Measurements from ENCODE around the gene NOP9.

NOP9 gene

DNA sequence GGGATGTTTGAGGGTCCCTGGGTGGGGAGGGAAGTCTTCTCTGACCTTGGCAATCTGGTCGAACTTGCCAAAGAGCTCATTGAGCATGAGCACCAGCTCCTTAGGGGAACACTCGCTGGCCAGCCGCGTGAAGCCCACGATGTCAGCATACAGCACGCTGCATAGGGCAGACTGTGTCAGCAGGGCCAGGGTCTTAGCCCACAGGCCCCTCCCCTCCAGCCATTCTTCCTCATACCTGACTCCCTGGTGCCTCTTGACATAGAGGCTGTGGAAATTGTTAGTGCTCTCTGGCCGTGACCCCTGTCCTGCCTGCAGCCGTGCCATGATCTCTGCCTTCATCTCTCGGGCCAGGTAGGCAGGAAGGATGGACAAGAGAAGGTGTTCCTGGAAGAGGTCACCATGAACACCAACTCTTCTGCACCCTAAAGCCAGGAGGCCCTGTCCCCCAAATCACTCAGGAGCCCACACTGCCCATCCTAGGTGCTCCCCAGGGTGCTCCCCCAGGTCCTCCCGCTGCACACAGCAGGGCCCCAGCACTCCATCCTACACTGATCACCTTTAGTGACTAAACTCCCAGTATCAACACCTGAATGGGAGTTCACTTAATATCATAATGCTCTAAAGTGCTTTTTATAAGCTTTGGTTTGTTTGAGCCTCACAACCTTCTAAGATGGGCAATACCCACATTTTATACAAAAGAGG is 31.5 kb downstream of the NOP9 start:
- Mint-ChIP-seq H3K27ac (no peak overlapping the region), H3K27me3 (peaks cover 10% of the 10 kb centered on the region), H3K36me3 (peaks cover 6% of the 10 kb centered on the region), H3K9me3 (no peaks in the 10 kb centered on the region), H3K4me1 (peaks cover 24% of the 10 kb centered on the region), H3K4me3 (no peak overlapping the region)
- ATAC-seq (ENCODE audit: low read depth), result no peak
- no peak for DNase-seq (ENCODE audit: low spot score in 2 of 2)

DNA sequence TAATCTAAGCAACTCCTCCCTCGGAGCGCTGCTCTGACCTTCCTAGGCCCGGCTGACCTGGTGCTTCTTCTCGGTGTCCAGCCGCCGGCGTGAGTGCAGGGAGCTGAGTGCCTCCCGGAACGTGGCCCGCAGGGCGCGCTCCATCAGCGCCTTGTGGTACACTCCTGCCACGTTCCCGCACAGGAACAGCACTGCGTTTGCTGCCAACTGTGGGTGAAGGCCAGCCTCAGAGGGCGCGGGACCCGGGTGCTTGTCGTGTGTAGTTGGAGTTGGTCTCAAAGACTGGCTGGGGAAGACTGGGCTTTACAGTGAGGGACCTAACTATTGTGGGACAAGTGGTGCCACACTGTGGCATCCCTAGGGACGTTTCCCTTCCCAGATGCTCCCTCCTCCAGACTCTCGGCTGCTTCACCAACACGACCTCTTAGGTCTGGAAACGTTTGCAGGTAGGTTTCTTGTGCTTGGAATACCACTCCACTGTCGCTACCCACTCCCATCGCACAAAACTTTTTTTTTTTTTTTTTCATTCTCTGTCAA is 32.1 kb downstream of the NOP9 start:
- H3K4me3 Mint-ChIP-seq, result peak overlapping the region; percentile 87
- H3K4me1 Mint-ChIP-seq, result peaks cover 24% of the 10 kb centered on the region
- peaks cover 11% of the 10 kb centered on the region for H3K36me3 Mint-ChIP-seq
- H3K27me3 Mint-ChIP-seq, result peaks cover 10% of the 10 kb centered on the region
- DNase-seq (ENCODE audit: low spot score in 2 of 2), result no peak
- no peak for ATAC-seq (ENCODE audit: low read depth)
- H3K27ac Mint-ChIP-seq, result peak overlapping the region; percentile 16
- no peaks in the 10 kb centered on the region for H3K9me3 Mint-ChIP-seq

DNA sequence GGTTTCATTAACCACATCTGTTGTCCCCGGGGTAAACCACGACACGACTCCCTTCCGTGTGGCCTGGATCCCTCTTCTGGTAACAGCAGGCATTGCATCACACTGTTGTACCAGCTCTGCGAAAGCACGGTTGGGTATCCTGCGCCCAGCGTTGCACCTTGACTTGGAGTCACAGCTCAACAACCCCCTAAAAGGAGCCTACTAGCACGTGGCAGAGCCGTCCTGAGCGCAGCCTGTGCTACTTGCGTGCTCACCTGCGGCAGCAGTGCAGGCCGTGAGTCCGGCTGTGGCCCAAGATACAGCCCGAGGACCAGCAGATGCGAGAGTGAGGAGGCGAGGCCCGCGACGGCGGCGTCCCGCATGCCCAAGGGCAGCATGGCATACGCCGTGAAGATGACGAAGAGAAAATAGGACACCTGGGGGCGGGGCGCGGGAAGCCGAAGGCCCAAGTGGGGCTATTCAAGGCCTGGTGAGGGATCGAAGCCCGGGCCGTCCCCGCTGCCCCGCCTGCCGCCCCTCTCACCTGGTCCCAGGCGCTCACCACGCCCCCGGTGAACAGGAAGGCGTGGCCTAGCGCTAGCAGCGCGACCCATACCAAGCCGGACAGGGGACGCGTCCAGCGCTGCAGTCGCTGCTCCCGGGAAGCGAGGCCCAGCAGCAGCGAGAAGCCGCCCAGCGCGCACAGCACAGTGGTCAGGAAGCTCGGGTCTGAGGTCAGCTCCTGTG is 32.8 kb downstream of the NOP9 start:
- peak overlapping the region; percentile 16 for H3K27ac Mint-ChIP-seq
- DNase-seq (ENCODE audit: low spot score in 2 of 2), result peak; percentile 80 to 87
- peak overlapping the region; percentile 87 for H3K4me3 Mint-ChIP-seq
- peaks cover 10% of the 10 kb centered on the region for H3K27me3 Mint-ChIP-seq
- ATAC-seq (ENCODE audit: low read depth), result peak; percentile 87
- peaks cover 16% of the 10 kb centered on the region for H3K36me3 Mint-ChIP-seq
- H3K4me1 Mint-ChIP-seq, result peaks cover 21% of the 10 kb centered on the region
- no peaks in the 10 kb centered on the region for H3K9me3 Mint-ChIP-seq

DNA sequence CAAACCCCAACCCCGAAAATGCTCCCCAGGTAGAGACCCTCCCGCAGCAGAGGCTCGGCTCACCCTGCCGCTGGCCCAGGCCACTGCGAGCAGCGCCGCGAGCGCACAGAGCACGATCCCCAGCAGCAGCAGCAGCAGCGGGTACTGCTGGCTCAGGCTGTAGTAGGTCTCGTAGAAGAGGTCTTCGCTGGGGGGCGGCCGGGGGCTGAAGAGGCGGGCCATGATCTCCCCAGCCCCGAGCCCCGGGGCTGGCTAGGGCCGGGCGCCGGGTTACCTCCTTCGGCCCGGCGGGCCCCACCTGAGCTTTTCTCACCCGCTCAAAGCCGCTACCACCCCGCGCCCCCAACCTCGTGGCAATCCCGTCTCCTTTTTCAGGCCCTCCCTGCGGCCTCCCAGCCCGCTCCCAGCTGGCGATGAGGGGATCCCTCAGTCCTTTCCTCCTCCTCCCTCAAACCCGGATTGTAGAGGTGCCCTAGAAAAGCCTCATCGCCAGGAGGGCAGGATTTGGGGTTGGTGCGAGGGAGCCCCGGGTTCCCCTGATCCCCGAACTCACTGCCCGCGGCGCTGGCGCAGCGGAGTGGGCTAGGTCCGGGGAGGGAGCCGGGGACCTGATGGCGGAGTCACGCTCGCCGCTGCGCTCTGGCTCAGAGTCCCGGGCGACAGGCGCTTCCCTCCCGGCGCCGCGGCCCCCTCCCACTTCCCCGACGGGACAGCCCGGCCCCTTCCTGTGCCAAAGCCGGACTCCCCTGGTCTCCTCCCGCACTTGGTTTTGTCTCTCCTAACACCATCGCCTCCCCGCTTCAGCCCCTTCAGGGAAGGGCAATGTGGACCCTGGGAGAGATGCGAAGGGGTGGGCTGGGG is 35.0 kb downstream of the NOP9 start, which contains the start of gene ADCY4:
TSS of gene ADCY4 (minus strand) at position 641 of the 861 bp plus-strand sequence. CDS start at position 222, 419 bp downstream.
- Mint-ChIP-seq H3K27ac (no peak within 1 kb of the TSS), H3K4me3 (peak within 1 kb of the TSS; percentile 27), H3K9me3 (no peaks in the 10 kb centered on the region), H3K27me3 (peaks cover 10% of the 10 kb centered on the region), H3K4me1 (peaks cover 22% of the 10 kb centered on the region), H3K36me3 (peaks cover 25% of the 10 kb centered on the region)
- ATAC-seq (ENCODE audit: low read depth) (peak; percentile 10), DNase-seq (ENCODE audit: low spot score in 2 of 2) (peak in 1 of 2 donors; percentile 57)

DNA sequence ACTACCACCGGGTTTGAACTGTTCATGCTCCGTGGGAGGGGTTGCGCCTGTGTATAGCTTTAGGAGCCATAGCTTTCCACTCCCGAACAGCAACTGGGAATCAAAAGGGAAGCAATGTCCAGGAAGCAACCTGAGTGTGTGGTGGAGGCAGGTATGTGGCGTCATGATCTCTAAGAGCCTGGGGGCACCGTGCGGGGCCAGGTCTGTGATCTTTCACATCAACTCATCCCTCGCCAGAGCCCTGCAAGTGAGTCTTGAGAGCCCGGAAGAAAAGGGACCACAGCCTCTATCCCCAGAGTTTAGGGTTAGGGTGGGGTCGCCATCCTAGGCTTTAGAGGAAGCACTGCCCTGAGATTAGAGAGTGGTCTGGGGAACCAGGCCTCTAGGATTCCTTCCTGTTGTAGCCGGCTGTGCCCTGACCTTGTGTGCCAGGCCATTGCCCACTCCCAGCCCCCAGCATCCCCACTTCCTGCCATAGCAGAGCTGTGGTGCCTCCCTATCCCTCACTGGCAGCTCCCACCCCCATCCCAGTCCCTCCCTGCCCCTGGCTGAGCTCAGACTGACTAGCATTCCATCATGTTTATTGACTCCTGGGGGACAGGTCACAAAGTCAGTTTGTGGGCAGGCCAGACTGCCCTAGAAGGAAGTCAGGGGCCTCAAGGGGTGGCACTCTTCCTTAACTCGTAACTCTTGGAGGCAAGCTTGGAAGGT is 36.0 kb downstream of the NOP9 start:
- DNase-seq (ENCODE audit: low spot score in 2 of 2), result no peak
- H3K27ac Mint-ChIP-seq, result no peak overlapping the region

DNA sequence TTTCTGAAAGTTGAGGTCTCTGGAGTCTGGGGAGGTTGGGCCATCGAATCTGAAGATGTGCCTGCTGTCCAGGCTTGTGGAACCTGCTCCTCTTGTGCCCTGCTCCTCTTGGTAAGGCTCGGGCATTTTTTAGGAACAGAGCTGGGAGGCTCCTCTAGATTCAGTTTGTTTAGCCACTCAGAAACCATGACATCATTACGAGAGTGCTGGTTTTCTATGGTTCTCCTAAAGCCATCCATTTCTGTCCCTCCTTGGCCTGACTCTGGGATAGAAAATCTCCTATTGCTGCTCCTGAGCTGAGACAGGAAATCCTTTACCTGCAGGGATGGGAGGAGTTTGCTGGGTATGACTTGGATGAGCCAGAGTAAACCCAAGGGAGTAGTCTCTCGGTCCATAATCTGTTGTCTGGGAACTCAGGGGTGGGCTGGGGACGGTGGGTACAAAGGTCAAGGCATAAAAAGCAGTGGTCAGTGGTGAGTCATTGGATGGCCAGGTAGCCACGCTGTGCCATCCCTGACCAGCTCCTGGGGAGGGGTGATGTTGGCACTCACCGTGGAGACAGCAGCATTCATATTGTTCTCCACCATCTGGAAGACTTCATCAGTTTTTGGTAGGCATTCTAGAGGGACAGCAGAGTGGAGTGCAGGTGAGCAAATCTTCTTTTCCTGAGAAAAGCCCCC is 37.6 kb downstream of the NOP9 start:
- Mint-ChIP-seq H3K36me3 (peaks cover 25% of the 10 kb centered on the region), H3K4me1 (peaks cover 23% of the 10 kb centered on the region), H3K9me3 (no peaks in the 10 kb centered on the region), H3K27me3 (peaks cover 8% of the 10 kb centered on the region), H3K27ac (no peak overlapping the region), H3K4me3 (no peak overlapping the region)
- no peak for ATAC-seq (ENCODE audit: low read depth)
- DNase-seq (ENCODE audit: low spot score in 2 of 2), result no peak

More for the DNA sequence above, 36.0 kb downstream of the NOP9 start:
- H3K4me1 Mint-ChIP-seq, result peaks cover 27% of the 10 kb centered on the region
- no peak for ATAC-seq (ENCODE audit: low read depth)
- peak overlapping the region; percentile 8 for H3K4me3 Mint-ChIP-seq
- peaks cover 25% of the 10 kb centered on the region for H3K36me3 Mint-ChIP-seq
- H3K9me3 Mint-ChIP-seq, result no peaks in the 10 kb centered on the region
- H3K27me3 Mint-ChIP-seq, result peaks cover 10% of the 10 kb centered on the region

DNA sequence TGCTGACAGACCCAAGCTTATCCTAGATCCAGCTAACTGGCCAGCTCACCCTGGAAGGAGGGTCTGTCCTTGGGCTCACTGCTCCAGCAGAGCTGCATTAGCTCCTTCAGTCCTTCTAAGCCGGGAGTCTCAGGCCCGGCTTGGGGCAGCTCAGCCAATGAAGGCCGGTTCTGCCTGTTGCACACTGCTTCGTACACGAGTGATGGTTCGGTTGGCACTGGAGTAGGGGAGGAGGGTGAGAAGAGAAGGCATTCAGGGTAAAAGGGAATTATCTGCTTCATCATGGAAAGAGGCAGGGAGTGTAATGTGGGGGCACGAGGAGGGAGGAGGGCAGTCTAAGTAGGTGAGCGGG is 38.1 kb downstream of the NOP9 start:
- Mint-ChIP-seq H3K4me3 (peak overlapping the region; percentile 91), H3K27ac (no peak overlapping the region), H3K9me3 (no peaks in the 10 kb centered on the region), H3K4me1 (peaks cover 20% of the 10 kb centered on the region), H3K27me3 (peaks cover 7% of the 10 kb centered on the region), H3K36me3 (peaks cover 25% of the 10 kb centered on the region)
- no peak for DNase-seq (ENCODE audit: low spot score in 2 of 2)
- ATAC-seq (ENCODE audit: low read depth), result no peak

DNA sequence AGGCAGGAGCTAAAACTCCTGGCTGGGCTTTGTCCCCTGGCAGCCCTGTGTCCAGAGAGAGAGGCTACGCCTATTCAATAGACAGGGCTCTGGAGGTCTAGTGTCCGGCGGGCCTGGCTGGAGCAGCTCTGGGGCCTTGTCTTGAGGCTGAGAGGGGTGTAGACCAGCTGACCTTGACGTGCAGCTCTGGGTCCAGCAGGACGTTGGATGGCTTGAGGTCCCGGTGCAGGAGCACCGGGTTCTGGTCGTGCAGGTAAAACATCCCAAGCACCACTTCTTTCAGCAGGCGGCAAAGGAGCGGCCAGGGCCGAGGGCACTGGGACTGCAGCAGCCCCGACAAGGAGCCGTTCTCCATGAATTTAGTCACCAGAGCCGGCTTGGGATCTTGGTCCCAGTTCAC is 39.2 kb downstream of the NOP9 start:
- Mint-ChIP-seq H3K4me1 (peaks cover 20% of the 10 kb centered on the region), H3K36me3 (peaks cover 25% of the 10 kb centered on the region), H3K4me3 (peak overlapping the region; percentile 91), H3K27ac (no peak overlapping the region), H3K27me3 (peaks cover 9% of the 10 kb centered on the region), H3K9me3 (no peaks in the 10 kb centered on the region)
- no peak for DNase-seq (ENCODE audit: low spot score in 2 of 2)
- no peak for ATAC-seq (ENCODE audit: low read depth)

DNA sequence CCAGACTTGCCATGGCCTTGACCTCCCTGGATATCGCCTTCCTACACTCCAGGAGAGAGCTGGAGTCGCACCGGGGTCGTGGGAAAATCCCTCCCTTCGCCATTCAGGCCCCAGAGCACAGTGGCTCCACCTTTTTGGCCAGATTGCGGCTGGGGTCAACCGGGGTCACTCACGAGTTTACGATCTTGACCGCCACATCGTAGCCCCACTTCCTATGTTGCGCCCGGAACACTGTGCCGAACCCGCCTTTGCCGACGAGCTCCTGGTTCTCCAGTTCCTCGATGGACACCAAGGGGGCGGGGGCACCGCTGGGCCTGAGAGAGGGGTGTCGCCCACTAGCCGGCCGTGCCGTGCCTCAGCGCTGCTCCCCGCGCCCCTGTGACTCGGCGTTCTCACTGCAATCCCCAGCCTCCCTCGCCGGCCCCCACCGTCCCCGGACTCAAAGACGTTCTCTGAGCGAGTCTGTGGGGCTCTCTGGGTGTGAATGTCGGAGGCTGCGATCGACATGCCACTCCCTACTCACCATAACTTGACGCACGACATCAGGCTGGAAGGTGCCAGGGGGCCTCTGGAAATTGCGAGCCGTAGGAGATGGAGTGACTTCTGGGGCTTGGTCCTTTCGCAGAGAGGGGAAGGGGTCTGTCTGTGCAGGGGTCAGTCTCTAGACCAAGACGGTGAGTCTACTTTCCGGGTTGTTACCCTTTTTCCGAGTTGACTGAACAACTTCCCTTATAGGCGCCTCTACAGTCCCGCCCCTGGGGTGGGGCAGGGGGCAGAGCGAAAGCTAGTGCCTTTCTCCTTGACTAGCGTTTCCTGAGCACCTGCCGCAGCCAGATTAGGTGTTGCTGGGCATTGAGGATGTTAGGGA is 39.9 kb downstream of the NOP9 start, which contains the start of gene RIPK3:
TSS of gene RIPK3 (minus strand) at position 708 of the 868 bp plus-strand sequence. CDS start at position 543, 165 bp downstream.
- Mint-ChIP-seq H3K27me3 (peaks cover 9% of the 10 kb centered on the region), H3K36me3 (peaks cover 25% of the 10 kb centered on the region), H3K27ac (peak within 1 kb of the TSS; percentile 78), H3K9me3 (no peaks in the 10 kb centered on the region), H3K4me3 (peak within 1 kb of the TSS; percentile 91), H3K4me1 (peaks cover 20% of the 10 kb centered on the region)
- peak; percentile 96 for ATAC-seq (ENCODE audit: low read depth)
- DNase-seq (ENCODE audit: low spot score in 2 of 2), result peak; percentile 58 to 61

DNA sequence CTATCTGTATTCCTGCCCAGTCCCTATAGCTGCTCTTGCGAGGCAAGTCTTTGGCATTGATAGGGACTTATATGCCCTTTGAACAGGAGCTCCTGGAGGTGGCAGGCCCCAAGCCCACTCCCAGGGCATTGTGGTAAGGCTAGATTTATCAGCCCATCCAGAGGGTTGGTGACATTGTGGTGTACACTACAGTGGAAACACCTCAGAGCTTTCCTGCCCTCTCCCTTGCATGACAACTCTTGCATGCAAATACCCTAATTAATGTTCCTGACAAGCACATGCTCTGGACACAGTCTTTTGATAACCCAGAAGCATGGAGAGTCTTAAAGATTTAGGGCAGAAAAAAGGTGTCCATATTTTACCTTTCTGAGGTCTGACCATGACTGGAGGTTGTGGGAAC is 41.0 kb downstream of the NOP9 start:
- Mint-ChIP-seq H3K27me3 (peaks cover 8% of the 10 kb centered on the region), H3K27ac (no peak overlapping the region), H3K36me3 (peaks cover 20% of the 10 kb centered on the region), H3K4me3 (no peak overlapping the region), H3K9me3 (no peaks in the 10 kb centered on the region), H3K4me1 (peaks cover 13% of the 10 kb centered on the region)
- ATAC-seq (ENCODE audit: low read depth) (no peak), DNase-seq (ENCODE audit: low spot score in 2 of 2) (no peak)

DNA sequence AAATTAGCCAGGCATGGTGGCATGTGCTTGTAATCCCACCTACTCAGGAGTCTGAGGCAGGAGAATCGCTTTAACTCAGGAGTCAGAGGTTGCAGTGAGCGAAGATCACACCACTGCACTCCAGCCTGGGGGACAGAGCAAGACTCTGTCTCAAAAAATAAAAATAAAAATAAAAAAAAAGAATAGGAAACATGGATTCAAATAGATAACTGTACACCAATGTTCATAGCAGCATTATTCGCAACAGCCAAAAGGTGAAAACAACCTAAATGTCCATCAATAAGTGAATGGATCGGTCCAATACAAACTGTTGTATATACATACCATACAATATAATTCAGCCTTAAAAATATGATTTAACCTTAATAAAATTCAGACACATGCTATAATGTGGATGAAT is 43.2 kb downstream of the NOP9 start:
- H3K4me3 Mint-ChIP-seq, result no peak overlapping the region
- no peak for DNase-seq (ENCODE audit: low spot score in 2 of 2)

More for the DNA sequence above, 43.2 kb downstream of the NOP9 start:
- H3K36me3 Mint-ChIP-seq, result peaks cover 5% of the 10 kb centered on the region
- no peak for ATAC-seq (ENCODE audit: low read depth)
- H3K27me3 Mint-ChIP-seq, result peaks cover 12% of the 10 kb centered on the region
- no peak overlapping the region for H3K27ac Mint-ChIP-seq
- H3K9me3 Mint-ChIP-seq, result no peaks in the 10 kb centered on the region
- H3K4me1 Mint-ChIP-seq, result peaks cover 11% of the 10 kb centered on the region

Data from memory B cell (primary cell).